Psoas muscle (tissue), 8 donors: ENCODE results near the gene TRMT2A. TPM values are rescaled to one million over a fixed set of nuclear protein-coding genes. Genes with fewer than 3 reads are reported as not detected.

Source experiments
- ATAC-seq, 4 donors: fragments of 200-7000 bp; cut with Tn5 transposase; one replicate each; pipeline ENCODE4 v1.9.1; 2020; ENCODE audit warnings: moderate library complexity in 3 of 4, mild to moderate bottlenecking in 2 of 4
- DNase-seq, 2 donors: peaks; one replicate each; pipeline ENCODE4 v3.0.0-alpha.2; 2020
- H3K27ac ChIP-seq: fragments of 200-600 bp; one replicate; pipeline ENCODE4 v1.8.0; 2022
- H3K27me3 ChIP-seq, 3 donors: fragments of 200-600 bp in 1 of 3; one replicate each; pipeline versions ENCODE4 v1.6.1 to v1.8.0; 2013 to 2022; ENCODE audit warnings: low read length in 2 of 3, mild to moderate bottlenecking in 2 of 3, moderate library complexity in 1 of 3; ENCODE audit not compliant: insufficient read depth in 3 of 3
- H3K36me3 ChIP-seq, 2 donors: fragments of 200-600 bp in 1 of 2; one replicate each; pipeline versions ENCODE4 v1.6.1 to v1.8.0; 2013 to 2022; ENCODE audit warnings: low read depth in 1 of 2, mild to moderate bottlenecking in 1 of 2, moderate library complexity in 1 of 2; ENCODE audit not compliant: insufficient read depth in 1 of 2
- H3K4me1 ChIP-seq: fragments of 200-600 bp; one replicate; pipeline ENCODE4 v1.8.0; 2022
- H3K4me3 ChIP-seq: fragments of 200-600 bp; one replicate; pipeline ENCODE4 v1.8.0; 2022; ENCODE audit warnings: mild to moderate bottlenecking
- H3K9me3 ChIP-seq: fragments of 200-600 bp; one replicate; pipeline ENCODE4 v1.8.0; 2022
- WGBS, 3 donors: extraction: QIAGEN DNeasy Blood & Tissue Kit; methylation state at CpG; one replicate each; pipeline versions ENCODE4 v1.1.6 to v1.1.7; 2013; 5-methylcytosine and 5-hydroxymethylcytosine counted together
- intact Hi-C, 2 donors: fragments of 100-400 bp; cut with DNase I; formaldehyde crosslinking; loops; one replicate each; pipeline versions ENCODE4 v1.11.0 to v1.14.2; 2022
- polyA plus RNA-seq, 3 donors: library from polyadenylated mRNA; stranded (reverse); fragments of 200-250 nt; gene quantifications; one replicate each; pipeline ENCODE4 v1.2.3, GENCODE V29; 2013
- total RNA-seq, 4 donors: library from RNA; stranded (reverse); fragmentation: NEBNext Ultra II Directional in 2 of 4; extraction: Animal tissue kit (Norgen Biotek cat#: 25700) in 2 of 4; gene quantifications; one replicate each; pipeline versions ENCODE4 v1.2.1 to v1.2.4, GENCODE V29; 2021 to 2023
- TF ChIP-seq, protein P1 (sequence below): fragments of 200-600 bp; IDR thresholded peaks from one replicate; pipeline ENCODE4 v1.8.0; 2022; ENCODE audit warnings: antibody characterized with exemption
- donor health status: healthy with polysubstance abuse.
- donor health status: DM: no; HTN: no; CAD: no; lungs with moderate emphysema.
- donor health status: Bipolar disorder and iron deficiency.
- donor health status: healthy.
- donor health status: DM: yes; HTN: yes; CAD: no.
- donor health status: DM: no; HTN: no; CAD: no.
- donor health status: DM: no; HTN: no; CAD: no.
- donor health status: DM: yes; HTN: yes; CAD: no.

The TRMT2A gene
- total and polyA plus RNA-seq, 7 donors: 20.5 to 34.1 (median 26.7) TPM

- intact Hi-C loops: no loop called here
- no peak for ATAC-seq
- peaks cover 56% of the 10 kb centered on the region for H3K4me1 ChIP-seq
Measured at GRCh38 chr22:20137113-20137512, 20.1 kb upstream of the TRMT2A start.

DNA sequence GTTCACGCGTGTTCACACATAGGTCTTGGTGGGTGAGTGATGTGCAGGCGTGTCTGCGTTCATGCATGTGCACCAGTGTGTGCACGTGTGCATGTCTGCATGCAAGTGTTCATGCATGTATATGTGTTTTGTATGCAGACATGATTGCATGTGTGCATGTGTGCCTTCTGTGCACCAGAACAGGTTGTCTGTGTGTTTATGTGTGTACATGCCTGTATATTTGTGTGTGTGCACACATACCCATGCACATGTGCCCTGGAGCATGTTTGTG is 19.5 kb upstream of the TRMT2A start:
- no peak overlapping the region for H3K4me3 ChIP-seq

More at GRCh38 chr22:20137113-20137512, 20.1 kb upstream of the TRMT2A start:
- H3K36me3 ChIP-seq: peaks cover 0 to 8% of the 10 kb centered on the region in 2 donors
- H3K27ac ChIP-seq: peak overlapping the region; percentile 59
- H3K4me3 ChIP-seq: no peak overlapping the region
- DNase-seq: no peak
- TF ChIP-seq, protein P1, sequence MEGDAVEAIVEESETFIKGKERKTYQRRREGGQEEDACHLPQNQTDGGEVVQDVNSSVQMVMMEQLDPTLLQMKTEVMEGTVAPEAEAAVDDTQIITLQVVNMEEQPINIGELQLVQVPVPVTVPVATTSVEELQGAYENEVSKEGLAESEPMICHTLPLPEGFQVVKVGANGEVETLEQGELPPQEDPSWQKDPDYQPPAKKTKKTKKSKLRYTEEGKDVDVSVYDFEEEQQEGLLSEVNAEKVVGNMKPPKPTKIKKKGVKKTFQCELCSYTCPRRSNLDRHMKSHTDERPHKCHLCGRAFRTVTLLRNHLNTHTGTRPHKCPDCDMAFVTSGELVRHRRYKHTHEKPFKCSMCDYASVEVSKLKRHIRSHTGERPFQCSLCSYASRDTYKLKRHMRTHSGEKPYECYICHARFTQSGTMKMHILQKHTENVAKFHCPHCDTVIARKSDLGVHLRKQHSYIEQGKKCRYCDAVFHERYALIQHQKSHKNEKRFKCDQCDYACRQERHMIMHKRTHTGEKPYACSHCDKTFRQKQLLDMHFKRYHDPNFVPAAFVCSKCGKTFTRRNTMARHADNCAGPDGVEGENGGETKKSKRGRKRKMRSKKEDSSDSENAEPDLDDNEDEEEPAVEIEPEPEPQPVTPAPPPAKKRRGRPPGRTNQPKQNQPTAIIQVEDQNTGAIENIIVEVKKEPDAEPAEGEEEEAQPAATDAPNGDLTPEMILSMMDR: no peak
- H3K9me3 ChIP-seq: no peaks in the 10 kb centered on the region
- no peaks in the 10 kb centered on the region for H3K27me3 ChIP-seq
- WGBS, 3 donors: 44 to 55% (median 54%) methylated on average over 13 of the region's 13 CpGs

GRCh38 chr22:20135806-20136602 is 19.0 kb upstream of the TRMT2A start:
- Histone ChIP-seq H3K9me3 (no peaks in the 10 kb centered on the region), H3K27ac (no peak overlapping the region), H3K36me3 (peaks cover 0 to 8% of the 10 kb centered on the region in 2 donors), H3K4me1 (peaks cover 56% of the 10 kb centered on the region), H3K4me3 (no peak overlapping the region), H3K27me3 (no peaks in the 10 kb centered on the region)
- intact Hi-C loops: no loop called here
- DNase-seq (no peak), ATAC-seq (no peak)
- 70 to 79% (median 74%) methylated on average over 24 to 25 of the region's 25 CpGs for WGBS, 3 donors
- TF ChIP-seq, protein P1: no peak

More for the DNA sequence above, 19.5 kb upstream of the TRMT2A start:
- no peaks in the 10 kb centered on the region for H3K9me3 ChIP-seq
- peaks cover 56% of the 10 kb centered on the region for H3K4me1 ChIP-seq
- intact Hi-C loops: no loop called here
- ATAC-seq (no peak), DNase-seq (no peak)
- 92 to 98% (median 95%) methylated on average over 5 of the region's 5 CpGs for WGBS, 3 donors
- H3K27me3 ChIP-seq: no peaks in the 10 kb centered on the region
- H3K36me3 ChIP-seq: peaks cover 0 to 8% of the 10 kb centered on the region in 2 donors
- TF ChIP-seq, protein P1: no peak
- H3K27ac ChIP-seq: no peak overlapping the region

- TF ChIP-seq, protein P1: no peak
- Histone ChIP-seq H3K9me3 (no peaks in the 10 kb centered on the region), H3K4me1 (peaks cover 56% of the 10 kb centered on the region), H3K27me3 (no peaks in the 10 kb centered on the region), H3K4me3 (no peak overlapping the region), H3K36me3 (peaks cover 0 to 3% of the 10 kb centered on the region in 2 donors), H3K27ac (no peak overlapping the region)
- intact Hi-C loops: no loop called here
- ATAC-seq (no peak), DNase-seq (no peak)
- 38 to 59% (median 48%) methylated on average over 4 of the region's 4 CpGs for WGBS, 3 donors
Measured at GRCh38 chr22:20135265-20135664, 18.2 kb upstream of the TRMT2A start.
